HCT116 (cell line): ENCODE results near the gene HMGXB4. TPM values are rescaled to one million over a fixed set of nuclear protein-coding genes. Genes with fewer than 3 reads are reported as not detected.

ENCODE experiments used
- ATAC-seq: fragments of 200-7000 bp; cut with Tn5 transposase; 2 replicates; pipeline ENCODE4 v1.9.1; 2020; ENCODE audit warnings: mild to moderate bottlenecking, moderate library complexity
- BruUV-seq: library from RNA; stranded (reverse); fragments of 400-500 nt; replicated peaks from 2 replicates; lab custom pipeline; 2021; lab: Mats Ljungman, UMichigan
- CTCF ChIA-PET: fragments of 300-600 bp; sonication (Branson Sonifier 250); formaldehyde crosslinking; loops from one replicate; lab custom pipeline; 2021; ENCODE audit warnings: antibody characterized with exemption; lab: Charles Lee
- POLR2A ChIA-PET: fragments of 300-600, 350-600 bp; sonication (Branson Sonifier 250); formaldehyde crosslinking; loops from one replicate; lab custom pipeline; 2021; ENCODE audit warnings: antibody characterized with exemption; lab: Charles Lee
- RAD21 ChIA-PET, 2 experiments: fragments of 300-600 bp; sonication (Branson Sonifier 250); formaldehyde crosslinking; loops; one replicate each; lab custom pipeline; 2023; ENCODE audit warnings: low total read pairs in 2 of 2; ENCODE audit not compliant: uncharacterized antibody in 2 of 2, unreplicated experiment in 2 of 2, low non-redundant PET in 1 of 2; lab: Charles Lee
- DNase-seq: peaks from one replicate; pipeline ENCODE4 v3.0.0-alpha.2; 2010; ENCODE audit warnings: low read depth, low spot score
- H2AFZ ChIP-seq: fragments of 200-600 bp; shearing (Covaris generic), sonication (generic); 2 replicates; pipeline ENCODE4 v1.6.1; 2017; ENCODE audit warnings: low read depth, mixed run types, mixed read lengths, antibody characterized with exemption, low read length; ENCODE audit not compliant: poor library complexity, severe bottlenecking
- H3K27ac ChIP-seq: 2 replicates; pipeline ENCODE4 v1.5.1; 2012; ENCODE audit warnings: low read depth, low read length
- H3K27me3 ChIP-seq: fragments of 200-600 bp; sonication (generic); 2 replicates; pipeline ENCODE4 v1.6.1; 2016; ENCODE audit warnings: mixed run types, low read length, mixed read lengths; ENCODE audit not compliant: insufficient read depth
- H3K36me3 ChIP-seq, 2 experiments: fragments of 200-500 bp in 1 of 2; fragments of 200-600 bp in 1 of 2; sonication (Bioruptor generic) in 1 of 2; sonication (generic) in 1 of 2; 2 replicates each; pipeline versions ENCODE4 v1.5.1 to v1.6.1; 2014 to 2016; ENCODE audit warnings: low read length in 2 of 2, inconsistent platforms in 1 of 2, mixed read lengths in 1 of 2, mixed run types in 1 of 2; ENCODE audit not compliant: insufficient read depth in 2 of 2, control insufficient read depth in 1 of 2
- H3K4me1 ChIP-seq, 2 experiments: fragments of 200-600 bp in 1 of 2; sonication (generic) in 1 of 2; 2 replicates each; pipeline versions ENCODE4 v1.5.1 to v1.6.1; 2012 to 2017; ENCODE audit warnings: low read length in 2 of 2, inconsistent platforms in 1 of 2, mild to moderate bottlenecking in 1 of 2, mixed read lengths in 1 of 2, mixed run types in 1 of 2, moderate library complexity in 1 of 2; ENCODE audit not compliant: insufficient read depth in 2 of 2, control insufficient read depth in 1 of 2
- H3K4me2 ChIP-seq: fragments of 200-600 bp; sonication (generic); 2 replicates; pipeline ENCODE4 v1.6.1; 2017; ENCODE audit warnings: mixed run types, low read length, mixed read lengths
- H3K4me3 ChIP-seq, 2 experiments: fragments of 200-600 bp in 1 of 2; sonication (generic) in 1 of 2; replicated peaks in 1 of 2; 2 replicates each; pipeline ENCODE4 v1.5.1; 2011 to 2016; ENCODE audit warnings: low read length in 2 of 2, control low read depth in 1 of 2, low read depth in 1 of 2, mild to moderate bottlenecking in 1 of 2, mixed read lengths in 1 of 2, mixed run types in 1 of 2
- H3K79me2 ChIP-seq: fragments of 200-600 bp; sonication (generic); 2 replicates; pipeline ENCODE4 v1.6.1; 2017; ENCODE audit warnings: mild to moderate bottlenecking, mixed run types, low read length, moderate library complexity, mixed read lengths; ENCODE audit not compliant: insufficient read depth
- H3K9ac ChIP-seq: fragments of 200-600 bp; sonication (generic); 2 replicates; pipeline ENCODE4 v1.6.1; 2016; ENCODE audit warnings: low read length, mixed read lengths
- H3K9me2 ChIP-seq: fragments of 200-600 bp; sonication (generic), shearing (Covaris generic); 2 replicates; pipeline ENCODE4 v1.6.1; 2017; ENCODE audit warnings: mixed run types, mild to moderate bottlenecking, moderate library complexity; ENCODE audit not compliant: insufficient read depth
- H3K9me3 ChIP-seq, 2 experiments: fragments of 200-500 bp in 1 of 2; fragments of 200-600 bp in 1 of 2; sonication (Bioruptor generic) in 1 of 2; sonication (generic) in 1 of 2; 2 replicates each; pipeline ENCODE4 v1.6.1; 2014 to 2017; ENCODE audit warnings: low read length in 2 of 2, mixed read lengths in 2 of 2, inconsistent platforms in 1 of 2, low read depth in 1 of 2, mild to moderate bottlenecking in 1 of 2, mixed run types in 1 of 2, moderate library complexity in 1 of 2; ENCODE audit not compliant: control insufficient read depth in 1 of 2, insufficient read depth in 1 of 2
- H4K20me1 ChIP-seq: fragments of 200-600 bp; sonication (generic), shearing (Covaris generic); 2 replicates; pipeline ENCODE4 v1.6.1; 2017; ENCODE audit warnings: mixed run types, mild to moderate bottlenecking, moderate library complexity; ENCODE audit not compliant: insufficient read depth
- ATF3 ChIP-seq: IDR thresholded peaks from 2 replicates; pipeline ENCODE4 v1.6.1; 2012
- CBX3 ChIP-seq: IDR thresholded peaks from 2 replicates; pipeline ENCODE4 v1.6.1; 2012; ENCODE audit warnings: low read depth
- CTCF ChIP-seq, 3 experiments: fragments of 200-600 bp in 1 of 3; sonication (generic) in 1 of 3; IDR thresholded peaks in 2 of 3; conservative IDR thresholded peaks in 1 of 3; 2 replicates each; pipeline ENCODE4 v1.5.1; 2012 to 2017; ENCODE audit warnings: low read depth in 2 of 3, low read length in 2 of 3, antibody characterized with exemption in 1 of 3, borderline replicate concordance in 1 of 3, control low read depth in 1 of 3, mild to moderate bottlenecking in 1 of 3, mixed read lengths in 1 of 3, mixed run types in 1 of 3, moderate library complexity in 1 of 3; ENCODE audit not compliant: insufficient read depth in 1 of 3
- EGR1 ChIP-seq: IDR thresholded peaks from 2 replicates; pipeline ENCODE4 v1.6.1; 2012; ENCODE audit warnings: low read depth
- EZH2phosphoT487 ChIP-seq: fragments of 200-600 bp; IDR thresholded peaks from 2 replicates; pipeline ENCODE4 v1.6.1; 2018; ENCODE audit warnings: antibody characterized with exemption, borderline replicate concordance
- FOSL1 ChIP-seq: IDR thresholded peaks from 2 replicates; pipeline ENCODE4 v1.6.1; 2012; ENCODE audit warnings: low read depth
- JUND ChIP-seq: IDR thresholded peaks from 2 replicates; pipeline ENCODE4 v1.6.1; 2012
- MAX ChIP-seq: IDR thresholded peaks from 2 replicates; pipeline ENCODE4 v1.6.1; 2012
- POLR2A ChIP-seq: IDR thresholded peaks from 2 replicates; pipeline ENCODE4 v1.7.0; 2011; ENCODE audit warnings: borderline replicate concordance; ENCODE audit not compliant: insufficient read depth, insufficient read length; ENCODE audit errors: extremely low read depth
- POLR2AphosphoS5 ChIP-seq: IDR thresholded peaks from 2 replicates; pipeline ENCODE4 v1.6.1; 2011; ENCODE audit warnings: mild to moderate bottlenecking, low read depth, low read length, moderate library complexity
- SP1 ChIP-seq: IDR thresholded peaks from 2 replicates; pipeline ENCODE4 v1.6.1; 2012; ENCODE audit warnings: low read depth
- SRF ChIP-seq: IDR thresholded peaks from 2 replicates; pipeline ENCODE4 v1.6.1; 2012; ENCODE audit warnings: low read depth
- TCF7L2 ChIP-seq: IDR thresholded peaks from 2 replicates; pipeline ENCODE4 v1.7.0; 2011; ENCODE audit warnings: borderline replicate concordance, inconsistent platforms; ENCODE audit not compliant: insufficient read depth, insufficient read length; ENCODE audit errors: extremely low read depth
- YY1 ChIP-seq: IDR thresholded peaks from 2 replicates; pipeline ENCODE4 v1.6.1; 2011; ENCODE audit warnings: low read length, low read depth, moderate library complexity, mild to moderate bottlenecking; ENCODE audit not compliant: insufficient replicate concordance; ENCODE audit errors: extremely low read depth
- ZBTB33 ChIP-seq: IDR thresholded peaks from 2 replicates; pipeline ENCODE4 v1.6.1; 2011; ENCODE audit warnings: mild to moderate bottlenecking, low read length, moderate library complexity; ENCODE audit not compliant: insufficient replicate concordance; ENCODE audit errors: extremely low read depth
- ZFX ChIP-seq: fragments of 450-650 bp; IDR thresholded peaks from 2 replicates; pipeline ENCODE4 v1.6.1; 2017
- ZNF274 ChIP-seq: fragments of 200-500 bp; sonication (Bioruptor generic); IDR thresholded peaks from 2 replicates; pipeline ENCODE4 v1.6.1; 2014; ENCODE audit warnings: mild to moderate bottlenecking, low read depth, low read length, inconsistent platforms
- intact Hi-C: fragments of 100-400 bp; cut with micrococcal nuclease; formaldehyde crosslinking; loops from 2 replicates; pipeline ENCODE4 v1.10.0; 2022
- total RNA-seq: library from RNA; stranded (reverse); gene quantifications from one replicate; pipeline ENCODE4 v1.2.1, GENCODE V29; 2021; ENCODE audit not compliant: unreplicated experiment

The HMGXB4 gene
- total RNA-seq, 1 experiment from 2014 or later, result 36.7 TPM

- TF ChIP-seq SRF (peak; percentile 91), ZNF274 (no peak), JUND (no peak), EZH2phosphoT487 (no peak), POLR2AphosphoS5 (peak; percentile 70), YY1 (peak; percentile 94), ZFX (peak; percentile 100), POLR2A (peak; percentile 50)
- TF ChIP-seq, all 23 proteins: peak for 8
Observed at GRCh38 chr22:35257321-35258190, at the start of gene HMGXB4 (continued).

- BruUV-seq, result no TSS peak
- ChIA-PET CTCF (no interaction called here), RAD21 (no interaction called here), POLR2A (no interaction called here)
- DNase-seq (no peak), ATAC-seq (no peak)
- Histone ChIP-seq H3K4me1 (no peaks in the 10 kb centered on the region; a peak in 1 of 4 replicates), H3K4me3 (no peak overlapping the region), H3K27me3 (no peaks in the 10 kb centered on the region), H3K4me2 (no peak overlapping the region), H3K9me2 (no peaks in the 10 kb centered on the region), H3K79me2 (no peaks in the 10 kb centered on the region), H3K27ac (no peak overlapping the region), H3K9ac (no peak overlapping the region), H4K20me1 (no peaks in the 10 kb centered on the region), H3K9me3 (no peaks in the 10 kb centered on the region), H2AFZ (no peak overlapping the region), H3K36me3 (no peaks in the 10 kb centered on the region)
- intact Hi-C loops, result no loop called here
- TF ChIP-seq ZFX (no peak), MAX (no peak), EGR1 (no peak), POLR2A (no peak), FOSL1 (no peak), TCF7L2 (no peak), YY1 (no peak), POLR2AphosphoS5 (no peak), SP1 (no peak), SRF (no peak), ZBTB33 (no peak), ATF3 (no peak), CBX3 (no peak), CTCF (IDR thresholded peaks at IDR 0.05 in 2 of 3, conservative IDR thresholded peaks at IDR 0.05 in 1 of 3; ENCODE audit: borderline replicate concordance in 1 of 3, insufficient read depth in 1 of 3, low read depth in 2 of 3, low read length in 2 of 3) (no peak)
Observed at GRCh38 chr22:35208003-35208402, 49.3 kb upstream of the HMGXB4 start.
